ENCODE measurements around the gene ENOX2.

ENOX2 gene

GRCh38 chrX:130778773-130779172 is 124.2 kb downstream of the ENOX2 start:
- no peak overlapping the region for H3K27ac ChIP-seq
- H3K4me3 ChIP-seq: no peak overlapping the region
- no peak for TF ChIP-seq CTCF (IDR thresholded peaks at IDR 0.05)
- no peak for DNase-seq (ENCODE audit: low spot score)

GRCh38 chrX:130775849-130776248 is 127.2 kb downstream of the ENOX2 start:
- no peak overlapping the region for H3K4me3 ChIP-seq
- no peak for TF ChIP-seq CTCF (IDR thresholded peaks at IDR 0.05)
- no peak overlapping the region for H3K27ac ChIP-seq
- no peak for DNase-seq (ENCODE audit: low spot score)

- no peak overlapping the region for H3K27ac ChIP-seq
- no peak overlapping the region for H3K4me3 ChIP-seq
- DNase-seq (ENCODE audit: low spot score): no peak
- no peak for TF ChIP-seq CTCF (IDR thresholded peaks at IDR 0.05)
Observed at GRCh38 chrX:130772776-130773143, 130.2 kb downstream of the ENOX2 start.

- Histone ChIP-seq H3K27ac (no peak overlapping the region), H3K4me3 (no peak overlapping the region)
- no peak for DNase-seq (ENCODE audit: low spot score)
- no peak for TF ChIP-seq CTCF (IDR thresholded peaks at IDR 0.05)
Observed at GRCh38 chrX:130772105-130772775, 130.8 kb downstream of the ENOX2 start.

GRCh38 chrX:130771648-130772047 is 131.4 kb downstream of the ENOX2 start:
- no peak overlapping the region for H3K4me3 ChIP-seq
- H3K27ac ChIP-seq: no peak overlapping the region
- no peak for DNase-seq (ENCODE audit: low spot score)
- no peak for TF ChIP-seq CTCF (IDR thresholded peaks at IDR 0.05)

GRCh38 chrX:130771230-130771629 is 131.8 kb downstream of the ENOX2 start:
- no peak for DNase-seq (ENCODE audit: low spot score)
- TF ChIP-seq CTCF (IDR thresholded peaks at IDR 0.05): no peak
- Histone ChIP-seq H3K4me3 (no peak overlapping the region), H3K27ac (no peak overlapping the region)

GRCh38 chrX:130770615-130771014 is 132.4 kb downstream of the ENOX2 start:
- TF ChIP-seq CTCF (IDR thresholded peaks at IDR 0.05): no peak

More at GRCh38 chrX:130770615-130771014, 132.4 kb downstream of the ENOX2 start:
- DNase-seq (ENCODE audit: low spot score): no peak
- H3K27ac ChIP-seq: no peak overlapping the region
- no peak overlapping the region for H3K4me3 ChIP-seq
